ENCODE measurements around the gene RUNX3. TPM values are rescaled to one million over a fixed set of nuclear protein-coding genes. Genes with fewer than 3 reads are reported as not detected.

Gene RUNX3
- total and polyA plus RNA-seq, 2 of the 8 experiments (the other 6 are each of a cell fraction or from before 2014, with no cell fraction given) = 0.62 to 0.82 TPM

- H2BK120ac ChIP-seq (replicated peaks; ENCODE audit: low read depth, low read length) = no peak overlapping the region
- no peak overlapping the region for H2BK12ac ChIP-seq (ENCODE audit: low read depth, low read length)
- TF ChIP-seq GABPA (IDR thresholded peaks at IDR 0.05; ENCODE audit: borderline replicate concordance, insufficient read depth, low read length) (no peak), POU5F1 (IDR thresholded peaks at IDR 0.05; ENCODE audit: low read depth, low read length) (no peak), SIN3A (conservative IDR thresholded peaks at IDR 0.05 in 1 of 2, IDR thresholded peaks at IDR 0.05 in 1 of 2; ENCODE audit: low read depth in 1 of 2, low read length in 2 of 2) (no peak), EP300 (IDR thresholded peaks at IDR 0.05; ENCODE audit: borderline replicate concordance in 1 of 2, low read depth in 2 of 2, low read length in 2 of 2) (no peak), KDM4A (IDR thresholded peaks at IDR 0.05; ENCODE audit: low read depth, low read length, severe bottlenecking) (no peak), SP1 (IDR thresholded peaks at IDR 0.05; ENCODE audit: low read depth, low read length) (no peak), RXRA (IDR thresholded peaks at IDR 0.05; ENCODE audit: insufficient read depth, low read depth, low read length) (no peak), SUZ12 (IDR thresholded peaks at IDR 0.05; ENCODE audit: low read length) (no peak), TEAD4 (IDR thresholded peaks at IDR 0.05; ENCODE audit: low read depth, low read length) (no peak), NRF1 (IDR thresholded peaks at IDR 0.05; ENCODE audit: low read depth, low read length) (no peak), CBX5 (IDR thresholded peaks at IDR 0.05; ENCODE audit: low read depth, low read length) (no peak), POLR2AphosphoS5 (IDR thresholded peaks at IDR 0.05; ENCODE audit: low read depth, low read length) (no peak), CTBP2 (IDR thresholded peaks at IDR 0.05; ENCODE audit: borderline replicate concordance, insufficient read depth, insufficient read length, low read length) (no peak)
Observed at GRCh38 chr1:24966121-24966723, 36.1 kb upstream of the RUNX3 start.

More at GRCh38 chr1:24966121-24966723, 36.1 kb upstream of the RUNX3 start:
- no peaks in the 10 kb centered on the region; a peak in 1 of 7 replicates for H3K27me3 ChIP-seq (replicated peaks in 1 of 4; ENCODE audit: control insufficient read depth in 3 of 4, extremely low read depth in 1 of 4, insufficient read depth in 3 of 4, low read length in 3 of 4)
- H4K5ac ChIP-seq (ENCODE audit: insufficient read length, low read depth, low read length) = no peak overlapping the region
- no peak overlapping the region for H3K56ac ChIP-seq (replicated peaks; ENCODE audit: insufficient read length, low read depth, low read length)
- H3K4me2 ChIP-seq (ENCODE audit: insufficient read depth in 1 of 2, low read depth in 2 of 2, low read length in 2 of 2) = no peak overlapping the region
- POLR2A ChIA-PET (ENCODE audit: partially characterized antibody) = interaction anchor here (0.6 kb wide), 1 partner anchor 140 kb away, joined by 3 read pairs; no protein-coding TSS in a partner anchor
- H3K4ac ChIP-seq (replicated peaks; ENCODE audit: insufficient read length, low read depth, low read length) = no peak overlapping the region
- H3K79me2 ChIP-seq (ENCODE audit: control insufficient read depth in 1 of 2, insufficient read depth in 2 of 2, low read length in 2 of 2) = no peaks in the 10 kb centered on the region
- no peak overlapping the region for H2AFZ ChIP-seq (ENCODE audit: low read length)
- H3K23ac ChIP-seq (ENCODE audit: insufficient read length) = no peak overlapping the region
- no peaks in the 10 kb centered on the region for H3K36me3 ChIP-seq (ENCODE audit: control insufficient read depth in 2 of 4, insufficient read depth in 4 of 4, low read length in 3 of 4)
- peak overlapping the region; percentile 28 for H4K91ac ChIP-seq (replicated peaks; ENCODE audit: insufficient read length, low read length)
- no peak overlapping the region for H3K18ac ChIP-seq (ENCODE audit: extremely low read depth, low read length)
- DNase-seq (ENCODE audit: low read depth in 1 of 2, low spot score in 2 of 2) (no peak), FAIRE-seq (no peak)
- H3K9ac ChIP-seq (replicated peaks in 1 of 4; ENCODE audit: extremely low read depth in 1 of 4, low read depth in 3 of 4, low read length in 3 of 4) = no peak overlapping the region
- no peak overlapping the region for H2BK5ac ChIP-seq (ENCODE audit: low read depth, low read length)
- no peak overlapping the region for H4K8ac ChIP-seq (ENCODE audit: extremely low read depth, insufficient read depth, low read length)
- H3K79me1 ChIP-seq (ENCODE audit: low read depth, low read length) = no peaks in the 10 kb centered on the region
- 73% methylated on average over 4 of the region's 4 CpGs; no CpG with 5 or more reads in 1 of the 2 experiments for WGBS, 2 experiments (ENCODE audit: extremely low coverage in 1 of 2, insufficient coverage in 1 of 2, insufficient read length in 1 of 2, insufficient replicate concordance in 2 of 2, low coverage in 1 of 2, low lambda C conversion rate in 2 of 2, missing lambda C conversion rate in 1 of 2)
- no peak overlapping the region for H3K4me3 ChIP-seq (ENCODE audit: extremely low read depth in 1 of 4, insufficient read depth in 2 of 4, low read depth in 3 of 4, low read length in 4 of 4)
- peaks cover 0 to 14% (median 7%) of the 10 kb centered on the region in 4 experiments; a peak in 5 of 7 replicates for H3K4me1 ChIP-seq (replicated peaks in 1 of 4; ENCODE audit: control insufficient read depth in 3 of 4, insufficient read depth in 4 of 4, low read length in 3 of 4)
- H3K23me2 ChIP-seq (ENCODE audit: low read depth, low read length) = peaks cover 2% of the 10 kb centered on the region; the same call in 1 of the 2 replicates
- peaks cover 0 to 3% of the 10 kb centered on the region in 2 experiments for H4K20me1 ChIP-seq (replicated peaks in 1 of 2; ENCODE audit: control insufficient read depth in 1 of 2, insufficient read depth in 2 of 2, low read length in 2 of 2)
- H3K14ac ChIP-seq (ENCODE audit: insufficient read length) = no peak overlapping the region
- no peaks in the 10 kb centered on the region for H3K9me3 ChIP-seq (ENCODE audit: insufficient read depth in 2 of 2, low read depth in 1 of 2, low read length in 1 of 2)
- CTCF ChIA-PET (ENCODE audit: partially characterized antibody) = interaction anchor here (1.1 to 1.3 kb wide), 2 partner anchors 16 to 53 kb away, joined by 3 read pairs; no protein-coding TSS in a partner anchor
- H2AK5ac ChIP-seq (ENCODE audit: low read depth, low read length) = no peak overlapping the region
- H2BK20ac ChIP-seq (ENCODE audit: low read length) = no peak overlapping the region
- H3K27ac ChIP-seq (ENCODE audit: low read depth, low read length) = no peak overlapping the region
- no peak overlapping the region; the same call in 1 of the 2 replicates for H2BK15ac ChIP-seq (ENCODE audit: low read length)

Measured in H1 (cell line).